HEK293T (cell line): ENCODE measurements around the gene DHRS3.

Source experiments
- FOXK2 ChIP-seq: fragments of 450-650 bp; IDR thresholded peaks from 2 replicates; pipeline ENCODE4 v1.6.1; 2016; ENCODE audit warnings: mild to moderate bottlenecking
- SP1 ChIP-seq: fragments of 450-650 bp; IDR thresholded peaks from 2 replicates; pipeline ENCODE4 v1.6.1; 2017

DNA sequence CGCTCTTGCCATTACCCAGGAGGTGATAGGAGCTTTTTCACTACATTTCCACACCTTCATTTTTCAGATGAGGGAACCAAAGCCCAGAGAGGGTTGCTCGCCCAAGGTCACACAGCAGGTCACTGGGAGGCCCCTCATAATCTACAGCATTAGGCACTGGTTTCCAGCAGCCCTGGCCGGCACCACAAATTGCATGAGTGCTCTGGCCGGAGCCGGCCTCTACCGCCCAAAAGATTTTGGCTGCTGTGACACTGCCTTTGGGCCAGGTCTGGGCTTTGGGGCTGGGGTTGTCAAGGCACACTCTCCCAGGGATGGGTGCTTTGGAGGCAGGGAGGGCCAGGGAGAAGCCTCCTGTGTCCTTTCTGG is 15.4 kb downstream of the DHRS3 start:
- no peak for TF ChIP-seq SP1
- TF ChIP-seq FOXK2: no peak
